HEK293T (cell line): ENCODE data around the gene MYD88.

Experiments
- CTCF ChIA-PET: fragments of 350-600 bp; formaldehyde crosslinking; extraction: SDS; loops from one replicate; lab custom pipeline; 2021; ENCODE audit warnings: antibody characterized with exemption, inconsistent platforms; lab: Yijun Ruan, JAX
- POLR2A ChIA-PET: fragments of 350-600 bp; formaldehyde crosslinking; extraction: SDS; loops from one replicate; lab custom pipeline; 2020; ENCODE audit warnings: antibody characterized with exemption, inconsistent platforms; lab: Yijun Ruan, JAX
- DNase-seq: peaks from one replicate; pipeline ENCODE4 v3.0.0; 2012; ENCODE audit warnings: mixed read lengths; ENCODE audit errors: extremely low spot score
- ARNT ChIP-seq: fragments of 450-650 bp; IDR thresholded peaks from 2 replicates; pipeline ENCODE4 v1.6.1; 2017; ENCODE audit warnings: mild to moderate bottlenecking
- BHLHE40 ChIP-seq: fragments of 450-650 bp; IDR thresholded peaks from 2 replicates; pipeline ENCODE4 v1.6.1; 2016; ENCODE audit warnings: mild to moderate bottlenecking, moderate library complexity, borderline replicate concordance
- CTBP1 ChIP-seq: fragments of 450-650 bp; IDR thresholded peaks from 2 replicates; pipeline ENCODE4 v1.6.1; 2016; ENCODE audit warnings: borderline replicate concordance
- ELF4 ChIP-seq: fragments of 450-650 bp; IDR thresholded peaks from 2 replicates; pipeline ENCODE4 v1.6.1; 2017; ENCODE audit warnings: antibody characterized with exemption
- FOXA1 ChIP-seq: fragments of 450-650 bp; IDR thresholded peaks from 2 replicates; pipeline ENCODE4 v1.6.1; 2016; ENCODE audit warnings: mild to moderate bottlenecking
- FOXK2 ChIP-seq: fragments of 450-650 bp; IDR thresholded peaks from 2 replicates; pipeline ENCODE4 v1.6.1; 2016; ENCODE audit warnings: mild to moderate bottlenecking
- FOXM1 ChIP-seq: fragments of 450-650 bp; IDR thresholded peaks from 2 replicates; pipeline ENCODE4 v1.6.1; 2017; ENCODE audit warnings: mild to moderate bottlenecking, borderline replicate concordance
- HDGF ChIP-seq: fragments of 450-650 bp; IDR thresholded peaks from 2 replicates; pipeline ENCODE4 v1.6.1; 2017; ENCODE audit warnings: antibody characterized with exemption, borderline replicate concordance
- L3MBTL2 ChIP-seq: fragments of 450-650 bp; conservative IDR thresholded peaks from 2 replicates; pipeline ENCODE4 v1.6.1; 2016; ENCODE audit warnings: mild to moderate bottlenecking
- LEF1 ChIP-seq: fragments of 450-650 bp; IDR thresholded peaks from 2 replicates; pipeline ENCODE4 v1.6.1; 2017; ENCODE audit warnings: mild to moderate bottlenecking, borderline replicate concordance
- NFRKB ChIP-seq: fragments of 450-650 bp; IDR thresholded peaks from 2 replicates; pipeline ENCODE4 v1.6.1; 2016; ENCODE audit warnings: mild to moderate bottlenecking, moderate library complexity
- SP1 ChIP-seq: fragments of 450-650 bp; IDR thresholded peaks from 2 replicates; pipeline ENCODE4 v1.6.1; 2017
- SUZ12 ChIP-seq: fragments of 450-650 bp; IDR thresholded peaks from 2 replicates; pipeline ENCODE4 v1.6.1; 2016; ENCODE audit warnings: mild to moderate bottlenecking
- TARDBP ChIP-seq: fragments of 450-650 bp; IDR thresholded peaks from 2 replicates; pipeline ENCODE4 v1.6.1; 2016
- ZNF384 ChIP-seq: fragments of 450-650 bp; IDR thresholded peaks from 2 replicates; pipeline ENCODE4 v1.6.1; 2016
- TF ChIP-seq, protein P1 (sequence below): fragments of 450-650 bp; IDR thresholded peaks from 2 replicates; pipeline ENCODE4 v1.6.1; 2016

MYD88 gene

DNA sequence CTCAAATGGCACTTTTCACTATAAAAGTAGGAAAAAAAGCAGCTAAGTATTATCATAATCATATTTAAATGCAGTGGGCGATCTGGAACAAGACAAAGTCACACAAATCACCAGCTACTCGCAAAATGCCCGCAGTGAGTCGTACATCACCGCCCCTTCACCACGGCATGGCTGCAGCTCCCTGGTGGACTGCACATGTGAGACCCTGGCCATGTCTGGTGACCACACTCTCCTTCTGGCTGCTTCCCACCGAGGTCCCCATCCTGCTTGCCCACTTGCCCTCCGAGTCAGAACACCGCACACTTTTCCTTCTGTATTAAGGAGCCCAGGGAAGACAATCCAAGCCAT is 40.1 kb upstream of the MYD88 start:
- TF ChIP-seq NFRKB: no peak
- DNase-seq: no peak
- POLR2A ChIA-PET: no interaction called here
- CTCF ChIA-PET: no interaction called here

DNA sequence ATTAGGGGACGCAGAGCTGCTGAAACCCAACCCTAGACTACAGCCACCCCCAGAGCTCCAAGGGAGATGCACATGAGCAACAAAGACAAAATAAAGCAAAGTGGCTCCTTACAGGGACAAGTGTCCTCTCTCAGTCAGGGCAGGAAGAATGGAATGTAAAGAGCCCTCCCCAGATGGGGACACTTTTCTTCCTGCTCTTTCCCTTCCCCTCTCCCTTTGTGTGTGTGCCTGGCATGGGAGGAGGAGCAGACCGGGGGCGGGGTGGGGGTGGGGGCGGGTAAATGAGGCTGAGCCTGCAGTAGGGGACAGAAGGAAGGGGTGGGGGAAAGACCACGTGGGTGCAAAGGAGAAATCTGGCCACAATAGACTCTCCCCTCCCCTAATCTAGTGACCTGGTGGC is 38.9 kb upstream of the MYD88 start:
- POLR2A ChIA-PET: no interaction called here
- TF ChIP-seq ELF4: no peak
- TF ChIP-seq L3MBTL2: no peak
- no peak for TF ChIP-seq BHLHE40
- no peak for TF ChIP-seq SUZ12
- TF ChIP-seq ZNF384: no peak
- no peak for TF ChIP-seq FOXA1
- no peak for TF ChIP-seq HDGF
- no peak for TF ChIP-seq FOXM1
- no peak for TF ChIP-seq ARNT
- no peak for TF ChIP-seq TARDBP
- no peak for TF ChIP-seq LEF1
- no peak for TF ChIP-seq CTBP1
- no peak for TF ChIP-seq FOXK2
- TF ChIP-seq SP1: no peak
- no peak for TF ChIP-seq NFRKB
- TF ChIP-seq, protein P1, sequence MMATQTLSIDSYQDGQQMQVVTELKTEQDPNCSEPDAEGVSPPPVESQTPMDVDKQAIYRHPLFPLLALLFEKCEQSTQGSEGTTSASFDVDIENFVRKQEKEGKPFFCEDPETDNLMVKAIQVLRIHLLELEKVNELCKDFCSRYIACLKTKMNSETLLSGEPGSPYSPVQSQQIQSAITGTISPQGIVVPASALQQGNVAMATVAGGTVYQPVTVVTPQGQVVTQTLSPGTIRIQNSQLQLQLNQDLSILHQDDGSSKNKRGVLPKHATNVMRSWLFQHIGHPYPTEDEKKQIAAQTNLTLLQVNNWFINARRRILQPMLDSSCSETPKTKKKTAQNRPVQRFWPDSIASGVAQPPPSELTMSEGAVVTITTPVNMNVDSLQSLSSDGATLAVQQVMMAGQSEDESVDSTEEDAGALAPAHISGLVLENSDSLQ: no peak
- DNase-seq: no peak
- CTCF ChIA-PET: no interaction called here

GRCh38 chr3:38100498-38100897 is 38.0 kb upstream of the MYD88 start:
- ChIA-PET POLR2A (no interaction called here), CTCF (no interaction called here)
- DNase-seq: no peak
- TF ChIP-seq BHLHE40 (no peak), L3MBTL2 (no peak), FOXM1 (no peak), SP1 (no peak), ZNF384 (no peak), LEF1 (no peak), HDGF (no peak), CTBP1 (no peak), TARDBP (no peak), NFRKB (no peak), ELF4 (no peak), FOXK2 (no peak), FOXA1 (no peak), ARNT (no peak), SUZ12 (no peak)
- TF ChIP-seq, protein P1: no peak

DNA sequence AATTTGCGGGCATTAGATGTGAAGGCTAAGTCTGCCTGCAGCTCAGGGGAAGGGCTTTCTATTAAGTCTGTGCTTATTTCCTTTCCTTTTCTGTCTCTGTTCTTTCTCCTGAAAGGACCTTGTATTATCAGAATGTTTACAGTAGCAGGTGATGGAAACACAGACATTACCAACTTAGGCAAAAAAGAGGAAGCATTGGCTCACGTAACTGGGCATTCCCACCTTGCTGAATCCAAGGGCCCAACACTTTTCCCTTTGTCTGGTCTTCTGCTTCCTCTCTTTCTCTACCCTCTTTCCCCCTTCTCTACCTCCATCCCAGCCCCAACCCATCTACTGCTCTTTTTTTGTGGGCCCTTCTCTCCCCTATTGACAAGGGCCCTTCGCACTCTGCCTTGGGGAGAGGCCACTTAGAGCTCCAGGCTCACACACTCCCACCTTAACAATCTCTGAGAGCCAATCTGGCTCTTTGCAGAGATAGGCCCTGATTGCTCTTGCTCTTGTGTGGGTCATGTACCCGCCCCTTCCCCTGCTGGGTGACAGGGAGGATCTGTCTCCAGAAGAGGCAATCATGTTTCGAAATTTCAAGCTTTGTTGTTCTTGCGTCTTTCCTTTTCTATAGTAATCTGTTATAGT is 36.5 kb upstream of the MYD88 start:
- ChIA-PET POLR2A (no interaction called here), CTCF (no interaction called here)
- no peak for TF ChIP-seq LEF1
- no peak for TF ChIP-seq CTBP1
- no peak for TF ChIP-seq NFRKB
- DNase-seq: no peak

DNA sequence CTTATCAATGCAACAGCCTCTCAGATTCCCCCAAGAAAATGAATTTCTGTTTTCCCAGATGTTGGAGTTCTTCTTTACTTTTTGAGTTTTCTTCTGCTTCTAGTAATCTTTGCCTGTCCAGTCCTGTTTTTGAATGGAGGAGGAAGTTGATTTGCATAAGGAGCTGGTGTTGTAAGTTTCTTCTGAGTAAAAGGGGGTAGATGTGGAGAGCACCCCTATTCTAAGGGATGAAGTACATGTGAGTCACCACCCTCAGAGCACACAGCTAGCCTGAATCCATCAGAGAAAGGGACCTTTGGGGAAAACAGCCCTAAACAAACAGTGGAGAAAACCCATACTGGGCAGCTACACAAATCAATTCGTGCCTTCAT is 36.0 kb upstream of the MYD88 start:
- CTCF ChIA-PET: no interaction called here
- POLR2A ChIA-PET: no interaction called here
- DNase-seq: no peak
- TF ChIP-seq ELF4 (no peak), LEF1 (no peak), FOXK2 (no peak), BHLHE40 (no peak), CTBP1 (no peak), FOXM1 (no peak), L3MBTL2 (no peak), HDGF (no peak), NFRKB (no peak), ARNT (no peak), FOXA1 (no peak), TARDBP (no peak), SP1 (no peak), ZNF384 (no peak), SUZ12 (no peak)
- TF ChIP-seq, protein P1: no peak

DNA sequence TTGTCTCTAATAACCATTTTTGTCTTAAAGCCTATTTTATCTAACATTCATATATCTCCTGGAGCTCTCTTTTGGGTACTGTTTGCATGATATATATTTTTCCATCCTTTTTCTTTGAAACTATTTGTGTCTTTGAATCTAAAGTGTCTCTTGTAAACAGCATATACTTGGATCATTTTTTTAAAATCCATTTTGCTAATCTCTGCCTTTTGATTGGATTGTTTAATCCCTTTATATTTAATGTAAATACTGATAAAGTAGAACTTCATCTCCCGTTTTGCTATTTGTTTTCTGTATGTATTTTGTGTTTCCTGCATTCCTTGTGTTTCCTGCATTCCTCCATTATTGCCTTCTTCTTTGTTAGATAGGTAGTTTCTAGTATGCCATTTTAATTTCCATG is 32.9 kb upstream of the MYD88 start:
- CTCF ChIA-PET: no interaction called here
- DNase-seq: no peak
- POLR2A ChIA-PET: no interaction called here

More for the DNA sequence above, 32.9 kb upstream of the MYD88 start:
- TF ChIP-seq BHLHE40: no peak
- TF ChIP-seq FOXK2: no peak
- TF ChIP-seq ARNT: no peak
- TF ChIP-seq FOXA1: no peak
- TF ChIP-seq ZNF384: 0 out of 2 replicates have a peak, but pooled peaks have one; percentile 36
- TF ChIP-seq HDGF: no peak
- no peak for TF ChIP-seq NFRKB
- no peak for TF ChIP-seq SUZ12
- no peak for TF ChIP-seq TARDBP
